Activated T-helper 2 cell treated with anti-CD3 and anti-CD28 coated beads, Interferon-gamma antibody, Interleukin-2, Interleukin-4, amounts not matched to agents 10 μg/mL and 5 μg/mL and 100 μg/mL, durations not matched to agents 14 hours and 24 hours and 36 hours (primary cell): ENCODE data around the gene OPCML. TPM values are rescaled to one million over a fixed set of nuclear protein-coding genes. Genes with fewer than 3 reads are reported as not detected.

Experiments
- DNase-seq: peaks from one replicate; pipeline ENCODE4 v3.0.0; 2021; ENCODE audit warnings: low spot score
- H3K27ac Mint-ChIP-seq: one replicate; pipeline ENCODE4 v1.8.0; 2021; ENCODE audit warnings: mixed read lengths
- H3K27me3 Mint-ChIP-seq: one replicate; pipeline ENCODE4 v1.8.0; 2021; ENCODE audit warnings: low read depth, mixed read lengths
- H3K36me3 Mint-ChIP-seq: one replicate; pipeline ENCODE4 v1.8.0; 2021; ENCODE audit warnings: low read depth, mixed read lengths
- H3K4me1 Mint-ChIP-seq: one replicate; pipeline ENCODE4 v1.8.0; 2021; ENCODE audit warnings: low read depth, mixed read lengths
- H3K4me3 Mint-ChIP-seq: one replicate; pipeline ENCODE4 v1.8.0; 2021; ENCODE audit warnings: low read depth, mild to moderate bottlenecking, moderate library complexity, mixed read lengths
- H3K9me3 Mint-ChIP-seq: one replicate; pipeline ENCODE4 v1.8.0; 2021; ENCODE audit warnings: mixed read lengths
- intact Hi-C: fragments of 100-400 bp; cut with micrococcal nuclease; formaldehyde crosslinking; loops from one replicate; pipeline ENCODE4 v1.15.1; 2023
- total RNA-seq: library from RNA; stranded (reverse); gene quantifications from 2 replicates; pipeline ENCODE4 v1.2.3, GENCODE V29; 2022

OPCML gene
- total RNA-seq, 1 donor from 2014 or later, result not detected

- no peaks in the 10 kb centered on the region for H3K4me1 Mint-ChIP-seq
- no peak for DNase-seq
- no peaks in the 10 kb centered on the region for H3K36me3 Mint-ChIP-seq
- no peak overlapping the region for H3K27ac Mint-ChIP-seq
- intact Hi-C loops, result no loop called here
- no peak overlapping the region for H3K4me3 Mint-ChIP-seq
- no peaks in the 10 kb centered on the region for H3K27me3 Mint-ChIP-seq
- H3K9me3 Mint-ChIP-seq, result no peaks in the 10 kb centered on the region
Measured at GRCh38 chr11:133507185-133507584, 25.1 kb downstream of the OPCML start.

GRCh38 chr11:133506551-133507094 lies 25.7 kb downstream of the OPCML start:
- no peak for DNase-seq
- no peaks in the 10 kb centered on the region for H3K9me3 Mint-ChIP-seq
- no peaks in the 10 kb centered on the region for H3K4me1 Mint-ChIP-seq
- no peaks in the 10 kb centered on the region for H3K27me3 Mint-ChIP-seq
- H3K4me3 Mint-ChIP-seq, result no peak overlapping the region
- intact Hi-C loops, result no loop called here
- no peaks in the 10 kb centered on the region for H3K36me3 Mint-ChIP-seq
- H3K27ac Mint-ChIP-seq, result no peak overlapping the region

- DNase-seq, result no peak
- Mint-ChIP-seq H3K27ac (no peak overlapping the region), H3K4me3 (no peak overlapping the region), H3K36me3 (no peaks in the 10 kb centered on the region), H3K4me1 (no peaks in the 10 kb centered on the region), H3K9me3 (no peaks in the 10 kb centered on the region), H3K27me3 (no peaks in the 10 kb centered on the region)
- intact Hi-C loops, result no loop called here
Measured at GRCh38 chr11:133506023-133506422, 26.3 kb downstream of the OPCML start.

- no peak overlapping the region for H3K4me3 Mint-ChIP-seq
- no peaks in the 10 kb centered on the region for H3K4me1 Mint-ChIP-seq
- no peaks in the 10 kb centered on the region for H3K36me3 Mint-ChIP-seq
- no peak overlapping the region for H3K27ac Mint-ChIP-seq
- intact Hi-C loops, result no loop called here
- no peaks in the 10 kb centered on the region for H3K27me3 Mint-ChIP-seq
- H3K9me3 Mint-ChIP-seq, result no peaks in the 10 kb centered on the region
- DNase-seq, result no peak
Measured at GRCh38 chr11:133504906-133505305, 27.4 kb downstream of the OPCML start.

GRCh38 chr11:133503776-133504175 lies 28.5 kb downstream of the OPCML start:
- intact Hi-C loops, result no loop called here
- no peak for DNase-seq
- Mint-ChIP-seq H3K9me3 (no peaks in the 10 kb centered on the region), H3K27me3 (no peaks in the 10 kb centered on the region), H3K4me1 (no peaks in the 10 kb centered on the region), H3K27ac (no peak overlapping the region), H3K4me3 (no peak overlapping the region), H3K36me3 (no peaks in the 10 kb centered on the region)

GRCh38 chr11:133503236-133503635 lies 29.1 kb downstream of the OPCML start:
- DNase-seq, result no peak
- intact Hi-C loops, result no loop called here
- no peaks in the 10 kb centered on the region for H3K27me3 Mint-ChIP-seq
- H3K9me3 Mint-ChIP-seq, result no peaks in the 10 kb centered on the region
- no peak overlapping the region for H3K27ac Mint-ChIP-seq
- H3K36me3 Mint-ChIP-seq, result no peaks in the 10 kb centered on the region
- no peak overlapping the region for H3K4me3 Mint-ChIP-seq
- no peaks in the 10 kb centered on the region for H3K4me1 Mint-ChIP-seq

- H3K36me3 Mint-ChIP-seq, result no peaks in the 10 kb centered on the region
- H3K9me3 Mint-ChIP-seq, result no peaks in the 10 kb centered on the region
- no peak for DNase-seq
- no peak overlapping the region for H3K27ac Mint-ChIP-seq
- H3K4me1 Mint-ChIP-seq, result no peaks in the 10 kb centered on the region
- H3K27me3 Mint-ChIP-seq, result no peaks in the 10 kb centered on the region
- intact Hi-C loops, result no loop called here
- H3K4me3 Mint-ChIP-seq, result no peak overlapping the region
Measured at GRCh38 chr11:133501643-133502539, 30.4 kb downstream of the OPCML start.

GRCh38 chr11:133500936-133501335 lies 31.4 kb downstream of the OPCML start:
- Mint-ChIP-seq H3K27ac (no peak overlapping the region), H3K27me3 (no peaks in the 10 kb centered on the region), H3K9me3 (no peaks in the 10 kb centered on the region)

GRCh38 chr11:133500435-133500834 lies 31.9 kb downstream of the OPCML start:
- no peak for DNase-seq
- Mint-ChIP-seq H3K4me3 (no peak overlapping the region), H3K27ac (no peak overlapping the region), H3K9me3 (no peaks in the 10 kb centered on the region), H3K4me1 (no peaks in the 10 kb centered on the region), H3K27me3 (no peaks in the 10 kb centered on the region), H3K36me3 (no peaks in the 10 kb centered on the region)
- intact Hi-C loops, result no loop called here

More at GRCh38 chr11:133500936-133501335, 31.4 kb downstream of the OPCML start:
- intact Hi-C loops, result no loop called here
- Mint-ChIP-seq H3K36me3 (no peaks in the 10 kb centered on the region), H3K4me3 (no peak overlapping the region), H3K4me1 (no peaks in the 10 kb centered on the region)
- DNase-seq, result no peak

GRCh38 chr11:133498969-133499368 lies 33.3 kb downstream of the OPCML start:
- intact Hi-C loops, result no loop called here
- H3K4me3 Mint-ChIP-seq, result no peak overlapping the region
- H3K36me3 Mint-ChIP-seq, result no peaks in the 10 kb centered on the region
- no peaks in the 10 kb centered on the region for H3K4me1 Mint-ChIP-seq
- no peak for DNase-seq
- H3K27me3 Mint-ChIP-seq, result no peaks in the 10 kb centered on the region
- no peak overlapping the region for H3K27ac Mint-ChIP-seq
- H3K9me3 Mint-ChIP-seq, result no peaks in the 10 kb centered on the region

- no peak for DNase-seq
- no peaks in the 10 kb centered on the region for H3K9me3 Mint-ChIP-seq
- no peaks in the 10 kb centered on the region for H3K4me1 Mint-ChIP-seq
- H3K4me3 Mint-ChIP-seq, result no peak overlapping the region
- H3K36me3 Mint-ChIP-seq, result no peaks in the 10 kb centered on the region
- no peak overlapping the region for H3K27ac Mint-ChIP-seq
- H3K27me3 Mint-ChIP-seq, result no peaks in the 10 kb centered on the region
- intact Hi-C loops, result no loop called here
Measured at GRCh38 chr11:133497477-133498140, 34.7 kb downstream of the OPCML start.

GRCh38 chr11:133492895-133493294 lies 39.4 kb downstream of the OPCML start:
- Mint-ChIP-seq H3K4me3 (no peak overlapping the region), H3K27me3 (no peaks in the 10 kb centered on the region), H3K27ac (no peak overlapping the region), H3K4me1 (no peaks in the 10 kb centered on the region), H3K9me3 (peaks cover 4% of the 10 kb centered on the region), H3K36me3 (no peaks in the 10 kb centered on the region)
- intact Hi-C loops, result no loop called here
- no peak for DNase-seq
